Measurements from ENCODE around the gene PLCB1.

PLCB1 gene

GRCh38 chr20:8161264-8162071 lies 29.4 kb downstream of the PLCB1 start:
- no peak for DNase-seq

- no peak for DNase-seq
Measured at GRCh38 chr20:8162610-8163009, 30.5 kb downstream of the PLCB1 start.

- no peak for DNase-seq
Measured at GRCh38 chr20:8163543-8163942, 31.5 kb downstream of the PLCB1 start.

- DNase-seq: no peak
Measured at GRCh38 chr20:8166730-8167129, 34.7 kb downstream of the PLCB1 start.

- DNase-seq: no peak
Measured at GRCh38 chr20:8168785-8169288, 36.8 kb downstream of the PLCB1 start.

GRCh38 chr20:8170921-8171320 lies 38.9 kb downstream of the PLCB1 start:
- DNase-seq: no peak

GRCh38 chr20:8172191-8172590 lies 40.1 kb downstream of the PLCB1 start:
- DNase-seq: no peak

GRCh38 chr20:8175741-8176675 lies 43.9 kb downstream of the PLCB1 start:
- DNase-seq: no peak

- DNase-seq: no peak
Measured at GRCh38 chr20:8183526-8183925, 51.5 kb downstream of the PLCB1 start.

GRCh38 chr20:8187740-8188139 lies 55.7 kb downstream of the PLCB1 start:
- no peak for DNase-seq

GRCh38 chr20:8190043-8190880 lies 58.2 kb downstream of the PLCB1 start:
- no peak for DNase-seq

GRCh38 chr20:8194721-8195120 lies 62.7 kb downstream of the PLCB1 start:
- no peak for DNase-seq

GRCh38 chr20:8196096-8196495 lies 64.0 kb downstream of the PLCB1 start:
- no peak for DNase-seq

- DNase-seq: no peak
Measured at GRCh38 chr20:8200220-8200619, 68.2 kb downstream of the PLCB1 start.

- DNase-seq: no peak
Measured at GRCh38 chr20:8203366-8203765, 71.3 kb downstream of the PLCB1 start.

GRCh38 chr20:8205996-8206395 lies 73.9 kb downstream of the PLCB1 start:
- no peak for DNase-seq

GRCh38 chr20:8208226-8208625 lies 76.2 kb downstream of the PLCB1 start:
- no peak for DNase-seq

GRCh38 chr20:8209061-8209460 lies 77.0 kb downstream of the PLCB1 start:
- no peak for DNase-seq

- DNase-seq: no peak
Measured at GRCh38 chr20:8210749-8211148, 78.7 kb downstream of the PLCB1 start.

GRCh38 chr20:8212286-8212685 lies 80.2 kb downstream of the PLCB1 start:
- DNase-seq: no peak

- DNase-seq: no peak
Measured at GRCh38 chr20:8213270-8213669, 81.2 kb downstream of the PLCB1 start.

- peak; percentile 24 for DNase-seq
Measured at GRCh38 chr20:8213831-8214587, 81.9 kb downstream of the PLCB1 start.
